ENCODE data around the gene SYT13. TPM values are rescaled to one million over a fixed set of nuclear protein-coding genes. Genes with fewer than 3 reads are reported as not detected.

Gene SYT13
- total RNA-seq, 1 experiment from 2014 or later = 4.3 TPM

DNA sequence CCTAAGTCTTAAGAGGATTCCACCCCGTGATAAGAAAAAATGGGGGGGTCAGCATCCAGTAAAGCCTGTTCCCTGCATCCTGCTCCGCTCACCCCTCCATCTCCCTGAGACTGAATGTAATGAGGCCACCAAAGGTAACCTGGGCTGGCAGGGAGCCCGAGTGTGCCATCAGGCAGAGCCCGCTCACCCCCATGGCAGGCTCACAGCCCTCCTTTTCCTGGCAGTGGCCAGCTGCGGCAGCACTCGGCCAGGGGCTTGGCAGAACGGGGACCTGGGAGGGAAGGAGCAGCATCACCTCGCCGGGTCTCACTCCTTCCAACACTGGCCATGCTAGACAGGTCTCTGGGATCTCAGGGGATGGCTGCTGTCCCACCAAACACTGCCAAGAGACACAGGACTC, 75.3 kb downstream of the SYT13 start:
- Mint-ChIP-seq H3K4me3 (no peak overlapping the region), H3K4me1 (peaks cover 13 to 22% of the 10 kb centered on the region in 2 experiments), H3K27me3 (ENCODE audit: low read depth) (no peaks in the 10 kb centered on the region; the same call in none of the 2 replicates), H3K27ac (no peak overlapping the region), H3K9me3 (no peaks in the 10 kb centered on the region), H3K36me3 (ENCODE audit: insufficient read depth in 1 of 3, low read depth in 3 of 3) (peaks cover 0 to 4% (median 0%) of the 10 kb centered on the region in 3 experiments; a peak in 3 of 7 replicates)
- Histone ChIP-seq H3K4me1 (ENCODE audit: insufficient read depth, low read length) (no peaks in the 10 kb centered on the region), H2BK120ac (ENCODE audit: low read depth, low read length, poor library complexity, severe bottlenecking) (no peak overlapping the region), H2BK15ac (ENCODE audit: low read depth, low read length) (no peak overlapping the region), H3K79me1 (ENCODE audit: insufficient read depth, low read depth, low read length, poor library complexity, severe bottlenecking) (no peaks in the 10 kb centered on the region), H3K18ac (ENCODE audit: insufficient read length, low read depth, low read length) (no peak overlapping the region), H2AFZ (ENCODE audit: low read length) (no peak overlapping the region), H2BK5ac (ENCODE audit: insufficient read length, low read length) (no peak overlapping the region), H4K20me1 (ENCODE audit: control insufficient read depth, insufficient read depth, insufficient read length) (no peaks in the 10 kb centered on the region), H2BK12ac (ENCODE audit: insufficient read length, low read depth, low read length) (no peak overlapping the region), H3K9ac (ENCODE audit: extremely low read depth, insufficient read length, low read length) (no peak overlapping the region), H4K8ac (replicated peaks; ENCODE audit: insufficient read length, low read depth, low read length) (no peak overlapping the region), H3K56ac (ENCODE audit: insufficient read length, low read depth, low read length) (no peak overlapping the region), H2AK5ac (ENCODE audit: insufficient read length, low read length) (no peak overlapping the region), H3T11ph (ENCODE audit: low read length) (no peak overlapping the region), H3K9me3 (ENCODE audit: control insufficient read depth, low read depth, low read length) (no peaks in the 10 kb centered on the region), H3K4me2 (ENCODE audit: insufficient read depth, insufficient read length, low read length) (no peak overlapping the region), H3K79me2 (ENCODE audit: insufficient read depth, low read length) (no peaks in the 10 kb centered on the region), H3K14ac (ENCODE audit: insufficient read depth, low read length) (no peak overlapping the region), H2BK20ac (ENCODE audit: low read depth, low read length, poor library complexity, severe bottlenecking) (no peak overlapping the region), H3K4ac (ENCODE audit: low read depth, low read length) (no peak overlapping the region), H3K27me3 (ENCODE audit: insufficient read depth, low read length) (no peaks in the 10 kb centered on the region), H3K27ac (ENCODE audit: insufficient read length, low read depth, low read length) (no peak overlapping the region), H4K5ac (ENCODE audit: insufficient read length, low read depth, low read length) (no peak overlapping the region), H3K23me2 (ENCODE audit: insufficient read length, low read depth, low read length, poor library complexity, severe bottlenecking) (no peaks in the 10 kb centered on the region), H3K23ac (ENCODE audit: insufficient read length, low read depth, low read length) (no peak overlapping the region), H4K91ac (ENCODE audit: insufficient read length, low read depth, low read length) (no peak overlapping the region)
- DNase-seq = no peak
- no CpG with 5 or more reads among the region's 9 CpGs for WGBS (ENCODE audit: extremely low coverage, insufficient read length, low lambda C conversion rate)
- TF ChIP-seq, protein P1, sequence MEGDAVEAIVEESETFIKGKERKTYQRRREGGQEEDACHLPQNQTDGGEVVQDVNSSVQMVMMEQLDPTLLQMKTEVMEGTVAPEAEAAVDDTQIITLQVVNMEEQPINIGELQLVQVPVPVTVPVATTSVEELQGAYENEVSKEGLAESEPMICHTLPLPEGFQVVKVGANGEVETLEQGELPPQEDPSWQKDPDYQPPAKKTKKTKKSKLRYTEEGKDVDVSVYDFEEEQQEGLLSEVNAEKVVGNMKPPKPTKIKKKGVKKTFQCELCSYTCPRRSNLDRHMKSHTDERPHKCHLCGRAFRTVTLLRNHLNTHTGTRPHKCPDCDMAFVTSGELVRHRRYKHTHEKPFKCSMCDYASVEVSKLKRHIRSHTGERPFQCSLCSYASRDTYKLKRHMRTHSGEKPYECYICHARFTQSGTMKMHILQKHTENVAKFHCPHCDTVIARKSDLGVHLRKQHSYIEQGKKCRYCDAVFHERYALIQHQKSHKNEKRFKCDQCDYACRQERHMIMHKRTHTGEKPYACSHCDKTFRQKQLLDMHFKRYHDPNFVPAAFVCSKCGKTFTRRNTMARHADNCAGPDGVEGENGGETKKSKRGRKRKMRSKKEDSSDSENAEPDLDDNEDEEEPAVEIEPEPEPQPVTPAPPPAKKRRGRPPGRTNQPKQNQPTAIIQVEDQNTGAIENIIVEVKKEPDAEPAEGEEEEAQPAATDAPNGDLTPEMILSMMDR (conservative IDR thresholded peaks at IDR 0.05) = no peak
